Medulla oblongata (tissue), 1 donor: ENCODE results near the gene PPM1H.

Source experiments
- DNase-seq: peaks from one replicate; pipeline ENCODE4 v3.0.0-alpha.2; 2015; ENCODE audit errors: extremely low spot score

Gene PPM1H

DNA sequence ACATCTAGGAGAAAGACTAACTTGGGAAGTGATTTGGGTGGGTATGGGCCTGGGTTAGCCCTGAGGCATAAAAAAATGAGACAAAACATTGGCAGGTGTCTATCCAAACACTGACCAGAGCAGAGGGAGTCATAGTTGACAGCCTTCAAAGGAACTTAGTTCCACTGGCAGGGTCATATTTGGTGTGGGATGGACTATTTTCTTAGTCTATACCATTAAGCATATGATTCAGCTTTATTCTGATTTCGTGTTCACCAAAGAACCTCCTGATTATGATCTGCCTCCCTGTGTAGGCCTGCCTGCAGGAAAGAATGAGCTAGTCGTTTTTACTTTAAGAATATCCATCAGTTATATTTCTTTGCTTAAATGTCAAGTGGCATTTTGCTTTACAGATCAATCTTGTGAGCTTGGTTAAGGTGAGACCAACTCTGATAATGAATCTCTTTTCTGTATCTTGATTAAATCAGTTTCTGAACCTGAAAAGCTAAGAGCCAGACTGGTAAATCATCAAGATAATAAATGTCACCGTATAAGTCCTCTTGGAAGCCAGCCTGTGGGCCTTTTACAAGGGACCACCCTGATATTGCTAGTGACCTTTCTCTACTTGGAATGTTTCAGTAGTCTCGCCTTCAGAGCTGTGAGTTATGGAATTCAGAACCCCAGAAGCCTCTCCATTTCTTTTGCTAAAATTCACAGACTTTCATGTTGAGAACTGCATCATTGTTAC, 285.4 kb downstream of the PPM1H start:
- DNase-seq: no peak

DNA sequence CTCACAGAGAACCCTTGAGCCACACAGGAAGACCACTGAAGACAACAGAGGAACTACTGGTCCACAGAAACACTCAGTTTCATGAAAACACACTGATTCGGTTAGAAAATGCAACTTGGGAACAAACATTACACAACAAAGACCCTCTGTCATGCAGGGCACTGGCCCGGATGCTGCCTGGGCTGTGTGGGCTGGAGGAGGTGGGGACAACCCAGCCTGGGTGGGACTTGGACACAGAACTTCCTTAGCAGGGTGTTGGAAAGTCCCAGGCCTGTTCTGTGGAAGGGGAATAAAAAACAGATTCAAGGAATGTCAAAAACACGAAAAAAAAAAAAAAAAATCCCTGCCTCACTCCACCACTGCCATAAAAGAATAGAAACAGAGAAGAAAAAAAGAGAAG, 287.4 kb downstream of the PPM1H start:
- DNase-seq: peak; percentile 47

DNA sequence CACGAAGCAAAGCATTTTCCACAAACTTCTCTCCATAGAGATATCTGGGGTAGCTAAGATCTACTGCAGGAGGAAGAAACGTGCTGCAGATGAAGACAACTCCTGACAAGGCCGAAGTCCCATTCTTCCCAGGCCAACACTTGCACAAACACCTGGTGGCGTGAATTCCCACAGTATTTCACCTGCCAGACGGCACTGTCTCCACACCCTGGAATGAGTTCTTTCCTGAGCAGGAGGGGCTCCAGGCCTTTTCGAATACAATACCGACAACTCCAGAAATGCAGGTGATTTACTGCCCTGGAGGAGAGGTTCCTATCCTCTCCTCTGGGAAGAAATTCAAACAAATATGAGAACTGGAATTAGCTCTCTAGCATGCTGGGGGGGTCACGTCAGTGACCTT, 288.4 kb downstream of the PPM1H start:
- DNase-seq: no peak

DNA sequence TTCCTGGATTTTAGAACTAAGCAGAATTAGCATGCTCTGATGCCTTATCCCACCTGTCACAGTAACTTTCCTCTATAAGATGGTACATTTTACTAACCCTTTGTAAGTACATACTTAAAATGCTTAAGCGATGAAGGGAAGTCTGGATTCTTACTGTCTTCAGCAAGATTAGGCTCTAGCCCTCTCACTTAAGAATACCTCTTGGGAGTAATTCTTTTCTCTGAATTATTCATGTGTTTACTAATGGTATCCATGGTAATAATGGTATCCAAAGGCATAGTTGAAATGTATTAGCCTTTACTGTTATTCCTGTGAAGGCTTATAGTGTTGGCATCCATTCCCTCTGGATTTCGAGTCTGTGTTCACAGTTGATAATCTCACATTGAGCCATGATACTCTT, 291.5 kb downstream of the PPM1H start:
- no peak for DNase-seq

DNA sequence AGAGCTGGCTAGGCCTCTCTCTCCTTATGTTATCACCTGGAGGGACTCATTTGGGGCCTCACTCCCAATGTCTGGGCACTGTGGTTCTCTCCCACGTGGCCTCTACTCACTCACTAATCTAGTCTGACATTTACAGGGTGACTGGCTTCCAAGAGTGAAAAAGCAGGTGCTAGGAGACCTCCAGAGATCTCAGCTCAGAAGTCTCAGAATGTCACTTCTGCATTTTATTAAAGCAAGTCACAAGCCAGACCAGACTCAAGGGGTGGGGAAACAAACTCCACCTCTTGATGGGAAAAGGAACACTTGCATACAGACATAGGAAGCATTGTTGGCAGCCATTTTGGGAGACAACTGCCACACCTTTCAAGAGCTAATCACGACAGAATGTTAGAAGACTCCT, 292.5 kb downstream of the PPM1H start:
- no peak for DNase-seq

DNA sequence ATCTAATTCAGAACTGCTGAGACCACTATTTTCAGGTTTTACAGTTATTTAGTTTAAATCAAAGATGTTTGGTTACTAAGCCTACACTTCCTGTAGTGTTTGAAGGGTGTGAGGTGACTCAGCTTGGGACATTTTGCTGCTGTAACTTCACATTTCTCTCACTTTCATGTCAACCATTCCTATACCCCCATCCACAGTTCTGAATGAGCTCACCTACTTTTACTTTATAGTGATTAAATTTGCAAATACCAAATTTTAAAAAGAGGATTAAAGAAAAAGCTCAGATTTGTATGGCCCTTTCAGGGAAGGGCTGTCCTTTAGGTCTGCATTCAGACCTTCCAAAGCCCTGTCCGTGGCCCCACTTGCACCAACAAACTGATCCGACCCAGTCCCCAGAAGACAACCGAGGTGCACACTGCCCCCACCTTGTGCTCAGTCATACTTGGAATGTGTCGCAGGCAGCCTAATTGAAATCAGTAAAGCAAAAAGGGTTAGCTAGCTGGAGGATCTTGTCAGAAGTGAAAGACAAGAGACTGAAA, 294.0 kb downstream of the PPM1H start:
- DNase-seq: no peak

DNA sequence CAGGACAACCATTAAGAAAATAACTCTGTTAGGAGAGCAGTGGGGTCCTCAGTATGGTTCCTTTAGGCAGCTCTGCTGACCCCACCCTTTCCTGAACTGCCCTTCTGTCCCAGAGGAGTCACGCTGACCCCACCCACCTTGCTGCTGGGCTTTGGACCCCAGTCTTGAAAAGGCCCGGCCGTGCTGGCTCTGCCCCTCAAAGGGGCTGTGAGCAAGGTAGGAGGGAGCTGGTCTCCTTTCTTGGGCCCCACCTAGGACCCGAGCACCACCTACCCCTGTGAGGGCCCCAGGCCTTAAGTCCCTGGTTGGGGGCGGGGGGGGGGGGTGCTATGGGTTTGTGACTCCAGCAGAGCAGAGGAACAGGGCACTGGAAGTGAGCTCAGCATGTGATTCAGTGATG, 297.3 kb downstream of the PPM1H start:
- no peak for DNase-seq

DNA sequence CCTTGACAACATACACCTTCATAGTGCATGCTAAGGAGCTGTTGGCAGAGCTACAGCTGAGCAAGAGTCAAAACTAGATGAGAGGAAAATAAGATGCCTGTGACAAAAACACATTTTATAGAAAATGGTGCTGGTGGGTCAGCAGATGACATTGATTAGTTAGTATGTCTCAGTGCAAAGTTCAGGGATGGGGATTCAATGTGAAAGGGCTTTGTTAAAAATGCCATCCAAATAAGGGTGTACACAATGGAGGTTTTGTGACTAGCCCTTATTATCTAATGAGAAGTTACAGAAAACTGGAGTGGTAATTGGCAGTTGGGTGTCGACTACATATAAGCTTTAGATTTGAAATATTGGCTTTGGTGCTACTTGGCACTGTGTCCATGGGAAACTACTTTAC, 299.3 kb downstream of the PPM1H start:
- DNase-seq: peak; percentile 24

DNA sequence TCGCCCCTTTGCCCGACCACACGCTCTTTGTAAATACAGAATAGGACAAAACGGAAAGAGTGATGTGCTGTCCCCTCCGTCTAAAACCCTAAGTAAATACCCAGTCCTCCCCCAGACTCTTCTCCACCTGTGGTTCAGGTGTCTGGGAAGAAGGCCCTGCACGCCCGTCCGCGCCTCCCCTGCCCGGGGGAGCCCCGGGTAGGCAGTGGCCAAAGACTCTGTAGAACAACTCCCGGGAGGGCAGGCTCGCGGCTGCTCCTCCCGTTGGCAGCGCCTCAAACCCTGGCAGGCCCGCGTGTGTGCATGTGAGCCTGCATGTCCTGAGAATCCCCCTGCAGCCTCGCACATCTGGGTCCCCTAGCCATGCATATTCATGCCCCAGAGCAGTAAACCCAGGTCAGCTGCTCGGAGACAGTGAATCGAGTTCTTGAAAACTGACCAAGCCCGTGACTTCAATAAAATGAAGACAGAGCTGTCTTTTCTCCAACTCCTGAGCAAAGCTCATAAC, 302.5 kb downstream of the PPM1H start:
- DNase-seq: peak; percentile 71

DNA sequence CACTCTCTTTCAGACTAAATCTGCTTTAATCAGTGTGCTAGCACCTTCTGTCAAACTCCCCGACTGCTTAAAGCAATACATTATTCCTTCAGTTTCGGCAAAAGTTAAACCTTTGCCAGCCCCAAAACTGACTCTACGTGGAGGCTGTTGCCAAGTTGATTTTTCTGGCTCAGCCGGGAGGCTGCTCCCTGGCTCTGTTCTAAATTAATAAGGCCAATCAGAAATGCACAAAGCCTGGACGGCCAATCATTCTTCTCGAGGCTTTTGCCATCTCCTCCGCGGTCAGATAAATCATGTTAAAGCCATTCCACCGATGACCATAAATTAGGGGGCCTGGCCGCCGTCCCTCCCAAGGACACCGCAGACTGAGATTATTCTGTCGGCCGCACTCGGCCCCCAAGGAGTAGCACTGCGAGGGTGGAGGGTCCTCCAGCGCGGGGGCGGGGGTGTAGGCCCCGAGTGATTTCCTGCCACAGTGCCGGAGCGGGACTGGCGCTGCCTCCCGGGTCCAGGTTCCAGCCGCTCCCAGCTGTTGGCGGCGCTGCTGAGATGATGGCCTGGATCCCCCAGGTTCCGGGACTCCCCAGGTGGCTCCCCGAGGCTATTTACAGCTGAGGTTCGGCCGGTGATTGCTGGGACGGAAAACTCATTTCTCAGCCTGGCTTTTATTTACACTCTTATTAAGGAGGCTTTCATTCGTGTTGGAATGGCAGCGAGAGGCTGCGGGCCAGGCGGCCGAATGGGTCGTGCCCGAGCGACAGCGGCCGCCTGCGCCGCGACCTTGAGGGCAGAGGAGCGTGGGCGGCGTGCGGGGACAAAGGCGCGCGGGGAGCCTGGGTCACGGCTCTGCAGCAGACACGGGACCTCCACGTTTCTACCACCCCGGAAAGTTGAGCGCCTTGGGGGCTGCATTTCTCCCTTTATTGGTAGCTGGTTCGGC, 303.2 kb downstream of the PPM1H start:
- DNase-seq: peak; percentile 75

DNA sequence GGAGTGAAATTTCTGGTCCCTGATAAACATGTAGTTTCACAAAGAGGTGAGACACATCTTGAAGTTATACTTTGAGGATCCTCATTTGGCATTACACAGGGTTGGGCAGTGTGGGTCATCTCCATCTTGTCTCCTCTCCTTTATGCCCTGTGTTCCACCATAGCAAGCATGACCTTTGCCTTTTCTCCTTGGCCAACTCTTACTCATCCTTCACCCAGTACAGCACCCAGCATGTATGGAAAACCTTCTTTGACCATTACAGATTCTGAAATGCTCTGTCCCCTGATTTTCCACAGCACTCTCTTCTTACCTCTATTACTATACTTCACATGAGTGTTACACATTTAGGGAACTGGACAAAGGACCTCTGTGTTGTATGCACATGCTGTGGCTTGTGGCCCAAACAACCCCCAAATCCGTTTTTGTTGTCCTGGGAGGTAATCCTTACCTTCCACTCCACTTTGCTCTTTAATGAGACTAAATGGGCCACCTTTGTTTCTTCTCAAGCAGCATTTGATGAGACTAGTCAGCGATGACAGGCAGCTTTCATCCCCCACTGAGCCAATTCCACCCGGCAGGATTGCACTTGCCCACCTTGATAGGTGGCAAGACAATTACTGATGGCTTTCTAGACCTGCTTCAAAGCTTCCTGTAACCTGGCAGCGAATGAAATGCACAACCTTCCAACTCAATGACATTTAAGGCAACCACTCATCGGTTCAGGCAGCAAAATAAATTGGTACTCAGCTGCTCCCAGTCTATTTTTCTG, 304.8 kb downstream of the PPM1H start:
- no peak for DNase-seq

DNA sequence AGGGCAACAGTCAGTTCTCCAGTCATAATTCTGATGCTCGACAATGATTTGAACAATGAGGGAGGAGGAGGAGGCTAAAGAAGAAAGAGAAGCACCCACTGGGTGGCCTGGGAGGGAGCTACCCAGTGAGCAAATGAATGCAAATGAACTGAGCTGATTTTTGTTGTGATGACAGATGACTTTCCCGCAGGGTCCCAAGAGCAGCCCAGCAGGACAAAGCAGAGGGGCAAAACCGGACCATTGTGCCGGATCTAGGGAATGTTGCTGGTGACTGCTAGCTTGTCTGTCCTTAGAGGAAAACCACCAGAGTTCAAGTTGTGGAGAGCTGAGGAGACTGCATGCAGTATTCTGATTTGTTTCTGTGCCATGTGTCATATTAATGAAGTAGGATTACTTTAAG, 305.5 kb downstream of the PPM1H start:
- DNase-seq: no peak

DNA sequence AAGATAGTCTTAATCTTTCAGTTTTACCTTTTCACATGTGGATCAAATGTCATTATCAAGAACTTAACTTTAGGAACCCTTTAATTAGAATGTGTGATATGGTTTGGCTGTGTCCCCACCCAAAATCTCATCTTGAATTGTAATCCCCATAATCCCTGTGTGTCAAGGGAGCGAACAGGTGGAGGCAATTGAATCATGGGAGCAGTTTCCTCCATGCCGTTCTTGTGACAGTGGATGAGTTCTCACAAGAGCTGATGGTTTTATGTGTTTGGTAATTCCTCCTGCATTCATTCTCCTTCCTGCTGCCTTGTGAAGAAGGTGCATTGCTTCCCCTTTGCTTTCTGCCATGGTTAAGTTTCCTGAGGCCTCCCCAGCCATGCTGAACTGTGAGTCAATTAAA, 307.8 kb downstream of the PPM1H start:
- DNase-seq: no peak

DNA sequence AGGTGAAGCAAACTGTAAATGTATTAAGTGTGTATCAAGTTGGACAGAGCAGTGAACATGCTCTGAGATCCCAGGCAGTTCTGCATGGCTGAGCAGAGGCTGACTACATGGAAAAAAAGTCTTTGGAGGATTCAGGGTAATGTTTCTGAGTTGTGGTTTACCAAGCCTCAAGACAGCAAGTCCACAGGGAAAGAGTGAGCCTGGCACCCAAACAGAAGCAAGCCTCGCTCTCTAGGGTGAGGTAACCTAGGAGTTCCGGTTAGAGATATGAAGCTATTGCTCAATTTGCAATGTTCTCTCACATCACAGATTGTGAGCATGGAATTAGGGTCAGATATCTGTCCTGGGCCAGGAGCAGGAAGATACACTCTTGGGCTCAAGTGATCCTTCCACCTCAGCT, 309.7 kb downstream of the PPM1H start:
- no peak for DNase-seq

DNA sequence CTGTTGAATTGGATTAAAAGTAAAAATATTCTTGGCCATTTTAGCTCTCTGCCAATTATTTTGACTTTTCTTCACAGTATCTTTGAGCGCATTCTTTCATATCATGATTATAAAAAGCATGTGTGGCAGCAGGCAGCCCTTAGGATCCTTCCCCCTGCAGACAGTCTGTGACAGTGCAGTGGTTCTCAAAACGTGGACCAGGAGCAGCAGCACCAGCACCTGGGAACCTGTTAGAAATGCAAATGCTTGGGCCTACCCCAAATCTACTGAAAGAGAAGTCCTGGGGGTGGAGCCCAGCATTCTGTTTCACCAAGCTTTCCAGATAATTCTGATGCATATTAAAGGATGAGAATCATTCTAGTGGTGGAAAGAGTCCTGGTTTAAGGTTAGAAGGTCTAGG, 312.8 kb downstream of the PPM1H start:
- no peak for DNase-seq

DNA sequence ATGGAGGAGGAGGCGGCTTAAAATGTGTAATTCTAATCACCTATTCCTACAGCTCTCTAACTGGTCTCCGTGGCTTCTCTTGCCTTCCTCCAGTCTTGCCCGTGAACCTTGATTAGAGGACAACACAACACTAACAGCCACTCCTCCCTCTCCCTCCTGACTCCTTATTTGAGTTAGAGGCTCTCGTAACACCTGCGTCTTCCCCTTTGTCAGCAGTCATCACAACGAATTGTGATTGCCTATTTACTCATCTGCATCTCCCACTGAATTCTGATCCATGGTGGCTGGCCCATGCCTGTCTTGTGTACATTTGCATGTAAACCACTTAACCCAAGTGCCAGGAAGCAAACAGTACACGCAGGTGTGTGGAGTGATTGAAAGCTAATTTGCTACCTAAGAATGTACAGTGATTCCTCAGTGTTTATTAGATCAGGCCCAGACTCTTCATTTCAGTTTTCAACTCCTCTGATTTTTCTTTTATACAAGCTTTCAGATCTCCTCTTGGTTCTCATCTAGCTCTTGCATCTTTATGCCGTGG, 313.8 kb downstream of the PPM1H start:
- no peak for DNase-seq

DNA sequence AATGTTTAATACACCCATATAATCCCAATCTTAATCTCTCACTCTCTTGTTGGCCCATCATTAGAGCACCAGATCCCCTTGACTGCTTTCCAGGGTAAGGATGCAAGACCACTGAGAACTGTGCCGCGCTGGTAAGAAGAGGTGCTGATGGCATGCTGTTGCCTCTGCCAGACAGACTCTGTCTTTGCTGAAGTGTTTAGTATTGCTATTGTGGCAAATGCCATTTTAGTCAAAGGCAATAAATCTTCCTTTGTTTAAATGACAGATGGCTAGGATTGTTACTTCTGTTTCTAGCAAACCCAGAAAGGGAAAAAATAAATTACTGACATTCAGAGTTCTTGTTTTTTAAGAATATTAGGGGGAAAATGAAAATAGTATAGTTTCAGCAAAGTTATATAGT, 316.0 kb downstream of the PPM1H start:
- peak; percentile 21 for DNase-seq

DNA sequence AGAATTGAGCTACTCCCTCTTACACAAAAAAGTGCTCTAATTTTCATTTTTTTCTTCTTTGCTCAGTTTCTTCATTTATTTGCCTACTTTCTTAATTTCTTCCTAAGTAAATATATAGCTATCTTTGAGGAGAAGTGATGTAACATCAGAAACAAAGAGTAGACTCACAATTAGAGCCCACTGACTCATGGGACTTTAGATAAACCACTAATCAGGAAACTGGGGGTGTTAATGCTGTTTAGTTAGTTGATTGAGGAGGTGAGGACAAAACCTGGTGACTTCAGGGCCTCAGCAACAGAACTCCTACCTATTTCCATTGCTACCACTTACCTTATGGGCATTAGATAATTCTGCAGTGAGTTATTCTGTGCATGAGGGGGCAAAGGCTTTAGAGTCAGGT, 316.6 kb downstream of the PPM1H start:
- no peak for DNase-seq

DNA sequence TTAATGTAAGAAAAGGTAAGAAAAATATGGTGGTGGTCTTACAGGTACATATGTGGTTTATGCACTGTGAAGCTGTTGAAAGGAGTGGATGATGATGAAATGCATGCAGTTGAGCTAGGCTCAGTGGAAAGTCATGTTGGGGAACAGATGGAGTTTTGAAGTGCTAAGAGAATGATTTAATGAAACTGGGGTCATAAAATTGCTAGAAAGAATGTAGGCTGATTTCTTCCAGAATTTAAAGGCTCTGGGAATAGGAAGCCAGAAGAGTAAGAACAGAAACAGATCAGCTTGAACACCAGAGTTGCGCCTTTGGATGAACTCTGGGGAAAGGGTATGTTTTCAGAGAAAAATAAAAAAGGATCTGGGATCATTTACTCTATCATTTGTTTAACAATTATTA, 321.9 kb downstream of the PPM1H start:
- DNase-seq: no peak

DNA sequence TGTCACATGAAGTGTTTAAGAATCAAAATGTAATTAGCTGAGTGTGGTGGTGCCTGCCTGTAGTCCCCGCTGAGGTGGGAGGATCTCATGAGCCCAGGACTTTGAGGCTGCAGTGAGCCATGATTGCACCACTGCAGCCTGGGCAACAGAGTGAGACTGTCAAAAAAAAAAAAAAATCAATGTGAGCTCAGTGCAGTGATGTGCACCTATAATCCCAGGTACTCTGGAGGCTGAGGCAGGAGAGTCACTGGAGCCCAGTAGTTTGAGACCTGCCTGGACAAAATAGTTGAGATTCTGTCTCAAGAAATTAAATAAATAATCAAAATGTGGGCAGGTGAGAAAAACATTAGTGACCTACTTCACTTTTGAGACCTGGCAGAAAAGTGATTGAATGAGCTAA, 328.3 kb downstream of the PPM1H start:
- DNase-seq: no peak

DNA sequence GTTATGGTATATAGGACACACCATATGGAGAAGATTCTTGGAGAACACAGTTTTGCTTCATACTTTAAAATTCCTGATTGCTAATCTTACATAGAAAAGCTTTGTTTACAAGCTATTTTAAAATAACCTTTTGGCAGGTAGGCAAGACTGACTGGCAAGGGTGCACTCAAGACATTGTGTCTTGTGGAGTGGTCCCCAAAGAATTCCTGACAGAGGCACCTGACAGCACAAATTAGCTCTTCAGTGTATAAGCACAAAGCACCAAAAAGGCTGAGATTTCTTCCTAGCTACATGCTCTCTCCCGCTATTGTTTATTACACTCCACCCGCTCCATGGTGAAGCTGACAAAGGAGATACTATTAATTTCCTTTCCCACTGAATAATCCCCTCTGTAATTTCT, 329.0 kb downstream of the PPM1H start:
- no peak for DNase-seq

DNA sequence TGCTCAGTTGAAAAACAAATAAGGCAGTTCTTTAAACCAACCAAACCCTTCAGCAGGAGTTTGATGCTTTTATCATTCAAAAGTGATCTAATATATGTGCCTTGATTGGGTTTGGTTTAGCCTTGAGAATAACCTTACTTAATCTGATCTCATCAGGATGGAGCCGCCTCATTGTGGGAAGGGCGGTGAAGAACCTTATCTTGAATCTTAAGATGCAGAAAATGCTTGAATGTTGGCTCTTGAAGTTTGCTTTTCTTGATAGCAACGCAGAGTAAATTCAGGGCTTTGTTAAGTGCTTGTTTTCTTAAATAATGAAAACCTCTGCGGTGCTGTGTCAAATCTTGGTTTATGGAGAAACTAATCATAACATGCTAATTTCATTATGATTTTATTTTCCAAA, 330.1 kb downstream of the PPM1H start:
- DNase-seq: no peak
